GM23338 (cell line): Measurements from ENCODE around the gene XYLT1. TPM values are rescaled to one million over a fixed set of nuclear protein-coding genes. Genes with fewer than 3 reads are reported as not detected.

Experiments
- ATAC-seq: fragments of 200-7000 bp; cut with Tn5 transposase; 3 replicates; pipeline ENCODE4 v1.9.1; 2020
- DNase-seq: peaks from one replicate; pipeline ENCODE4 v3.0.0-alpha.2; 2015; ENCODE audit warnings: low spot score
- H2AFZ ChIP-seq: fragments of 200-600 bp; sonication (generic); 2 replicates; pipeline ENCODE4 v1.8.0; 2016; ENCODE audit warnings: antibody characterized with exemption, mild to moderate bottlenecking, moderate library complexity
- H3F3A ChIP-seq: fragments of 200-600 bp; sonication (generic); replicated peaks from 2 replicates; pipeline ENCODE4 v1.8.0; 2017; ENCODE audit warnings: antibody characterized with exemption, mixed run types, low read depth
- H3K27ac ChIP-seq: fragments of 200-600 bp; sonication (generic); 2 replicates; pipeline ENCODE4 v1.6.1; 2016; ENCODE audit warnings: low read depth
- H3K27me3 ChIP-seq: fragments of 200-600 bp; sonication (generic); 2 replicates; pipeline ENCODE4 v1.8.0; 2016; ENCODE audit warnings: mild to moderate bottlenecking, mixed run types, moderate library complexity; ENCODE audit not compliant: insufficient read depth
- H3K36me3 ChIP-seq: fragments of 200-600 bp; sonication (generic); 2 replicates; pipeline ENCODE4 v1.8.0; 2016; ENCODE audit warnings: mild to moderate bottlenecking; ENCODE audit not compliant: insufficient read depth
- H3K4me1 ChIP-seq: fragments of 200-600 bp; sonication (generic); 2 replicates; pipeline ENCODE4 v1.8.0; 2016; ENCODE audit warnings: mild to moderate bottlenecking, moderate library complexity; ENCODE audit not compliant: insufficient read depth
- H3K4me2 ChIP-seq: fragments of 200-600 bp; sonication (generic); 2 replicates; pipeline ENCODE4 v1.7.1; 2017; ENCODE audit warnings: mixed run types
- H3K4me3 ChIP-seq: fragments of 200-600 bp; sonication (generic); 2 replicates; pipeline ENCODE4 v1.6.1; 2016; ENCODE audit warnings: mixed run types
- H3K79me2 ChIP-seq: fragments of 200-600 bp; sonication (generic); replicated peaks from 2 replicates; pipeline ENCODE4 v1.8.0; 2017; ENCODE audit warnings: mild to moderate bottlenecking; ENCODE audit not compliant: insufficient read depth
- H3K9me2 ChIP-seq: fragments of 200-600 bp; sonication (generic); 2 replicates; pipeline ENCODE4 v1.8.0; 2017; ENCODE audit not compliant: insufficient read depth
- H4K20me1 ChIP-seq: fragments of 200-600 bp; sonication (generic); replicated peaks from 2 replicates; pipeline ENCODE4 v1.8.0; 2017; ENCODE audit warnings: mild to moderate bottlenecking; ENCODE audit not compliant: insufficient read depth
- H3K27ac Mint-ChIP-seq: 2 replicates; pipeline ENCODE4 v1.8.0; 2020; ENCODE audit warnings: inconsistent platforms, mild to moderate bottlenecking, moderate library complexity, mixed read lengths
- H3K27me3 Mint-ChIP-seq: 3 replicates; pipeline ENCODE4 v1.8.0; 2022; ENCODE audit warnings: low read depth, mild to moderate bottlenecking, moderate library complexity, mixed read lengths, inconsistent platforms; ENCODE audit not compliant: insufficient read depth, poor library complexity
- H3K36me3 Mint-ChIP-seq: 3 replicates; pipeline ENCODE4 v1.8.0; 2021; ENCODE audit warnings: low read depth, mild to moderate bottlenecking, inconsistent platforms, moderate library complexity, mixed read lengths
- H3K4me1 Mint-ChIP-seq: 3 replicates; pipeline ENCODE4 v1.8.0; 2020; ENCODE audit warnings: mild to moderate bottlenecking, inconsistent platforms, mixed read lengths
- H3K4me3 Mint-ChIP-seq: 3 replicates; pipeline ENCODE4 v1.8.0; 2021; ENCODE audit warnings: moderate library complexity, mild to moderate bottlenecking, inconsistent platforms, mixed read lengths
- H3K9me3 Mint-ChIP-seq: 3 replicates; pipeline ENCODE4 v1.8.0; 2020; ENCODE audit warnings: moderate library complexity, mild to moderate bottlenecking, inconsistent platforms, mixed read lengths
- CREB1 ChIP-seq: fragments of 250-450 bp; sonication (Bioruptor Pico); IDR thresholded peaks from 2 replicates; pipeline ENCODE4 v1.5.0; 2020; ENCODE audit warnings: low read depth, mild to moderate bottlenecking, moderate library complexity
- EZH2 ChIP-seq: fragments of 200-600 bp; sonication (generic); IDR thresholded peaks from one replicate; pipeline ENCODE4 v1.8.0; 2017; ENCODE audit warnings: antibody characterized with exemption, mild to moderate bottlenecking, low read depth; ENCODE audit not compliant: unreplicated experiment
- EZH2phosphoT487 ChIP-seq: fragments of 200-600 bp; sonication (generic); IDR thresholded peaks from one replicate; pipeline ENCODE4 v1.8.1; 2018; ENCODE audit warnings: antibody characterized with exemption; ENCODE audit not compliant: unreplicated experiment
- JUNB ChIP-seq: IDR thresholded peaks from one replicate; pipeline ENCODE4 v1.6.1; 2016; ENCODE audit warnings: antibody characterized with exemption; ENCODE audit not compliant: unreplicated experiment
- NANOG ChIP-seq: IDR thresholded peaks from 2 replicates; pipeline ENCODE4 v1.6.1; 2016; ENCODE audit warnings: antibody characterized with exemption, borderline replicate concordance
- POLR2AphosphoS5 ChIP-seq: IDR thresholded peaks from 2 replicates; pipeline ENCODE4 v1.6.1; 2016; ENCODE audit warnings: antibody characterized with exemption, low read depth
- STAT1 ChIP-seq: IDR thresholded peaks from one replicate; pipeline ENCODE4 v1.6.1; 2016; ENCODE audit warnings: antibody characterized with exemption; ENCODE audit not compliant: unreplicated experiment
- ZNF114 ChIP-seq: fragments of 250-450 bp; sonication (Bioruptor Pico); IDR thresholded peaks from 2 replicates; pipeline ENCODE4 v1.5.0; 2020; ENCODE audit warnings: mild to moderate bottlenecking, moderate library complexity
- ZNF331 ChIP-seq: fragments of 250-450 bp; sonication (Bioruptor Pico); IDR thresholded peaks from 2 replicates; pipeline ENCODE4 v1.5.0; 2020; ENCODE audit warnings: low read depth, mild to moderate bottlenecking, moderate library complexity
- polyA plus RNA-seq: library from polyadenylated mRNA; unstranded; fragments of >200 nt; fragmentation: Nextera tagmentation; extraction: Ambion mirVana; gene quantifications from 2 replicates; pipeline ENCODE4 v1.2.1, GENCODE V29; 2016
- total RNA-seq: library from RNA; depleted of rRNA; stranded (reverse); fragments of >200 nt; shearing (Covaris generic); gene quantifications from 2 replicates; pipeline ENCODE4 v1.2.3, GENCODE V29; 2014
- TF ChIP-seq, protein P1 (sequence below), 2 experiments: fragments of 200-600 bp in 1 of 2; sonication (generic) in 1 of 2; conservative IDR thresholded peaks; 2 replicates each; pipeline versions ENCODE4 v1.5.1 to v1.6.1; 2016 to 2017; ENCODE audit warnings: antibody characterized with exemption in 2 of 2, low read depth in 2 of 2, mild to moderate bottlenecking in 2 of 2, moderate library complexity in 1 of 2
- TF ChIP-seq, protein P2 (sequence below): IDR thresholded peaks from 2 replicates; pipeline ENCODE4 v1.6.1; 2016; ENCODE audit warnings: antibody characterized with exemption
- TF ChIP-seq, protein P3 (sequence below): IDR thresholded peaks from one replicate; pipeline ENCODE4 v1.6.1; 2018; ENCODE audit warnings: antibody characterized with exemption; ENCODE audit not compliant: unreplicated experiment

The XYLT1 gene
- total and polyA plus RNA-seq, 2 experiments from 2014 or later = 3.5 to 24.7 TPM

DNA sequence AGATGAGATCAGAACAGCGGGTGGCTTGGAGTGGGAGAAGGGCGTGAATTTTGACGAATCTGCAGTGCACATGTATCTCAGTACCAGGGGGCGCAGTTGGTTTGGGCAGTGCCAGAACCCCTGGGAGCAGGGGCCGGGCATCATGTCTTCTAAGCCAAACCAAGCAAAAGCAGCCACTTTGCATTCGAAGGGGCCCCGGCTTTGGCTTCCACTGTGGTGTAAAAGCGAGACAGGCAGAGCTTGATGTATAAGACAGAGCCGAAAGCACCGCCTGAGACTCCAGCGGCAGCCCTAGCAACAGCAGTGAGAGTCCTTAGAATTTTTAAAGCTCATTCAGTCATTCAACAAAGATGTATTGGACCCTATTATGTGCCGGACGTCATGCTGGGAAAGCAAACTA is 3.8 kb upstream of the XYLT1 start:
- H3K4me3 Mint-ChIP-seq = no peak overlapping the region
- no peak overlapping the region for H3K27ac ChIP-seq

GRCh38 chr16:17474037-17474436 is 3.3 kb upstream of the XYLT1 start:
- no peak overlapping the region for H3K4me3 ChIP-seq
- no peak overlapping the region for H3K27ac ChIP-seq
- DNase-seq = no peak
- Mint-ChIP-seq H3K4me3 (no peak overlapping the region), H3K4me1 (peaks cover 29% of the 10 kb centered on the region), H3K27me3 (peaks cover 18% of the 10 kb centered on the region), H3K27ac (no peak overlapping the region), H3K36me3 (peaks cover 4% of the 10 kb centered on the region; the same call in 1 of the 3 replicates), H3K9me3 (no peaks in the 10 kb centered on the region; the same call in 2 of the 3 replicates)
- peaks cover 6% of the 10 kb centered on the region; the same call in 1 of the 2 replicates for H4K20me1 ChIP-seq
- peaks cover 8% of the 10 kb centered on the region; the same call in 1 of the 2 replicates for H3F3A ChIP-seq
- no peaks in the 10 kb centered on the region for H3K9me2 ChIP-seq
- H3K4me1 ChIP-seq = peaks cover 15% of the 10 kb centered on the region
- no peaks in the 10 kb centered on the region for H3K36me3 ChIP-seq
- ATAC-seq = no peak
- H3K79me2 ChIP-seq = peaks cover 11% of the 10 kb centered on the region
- H3K4me2 ChIP-seq = no peak overlapping the region
- peak overlapping the region; percentile 52; the same call in 1 of the 2 replicates for H2AFZ ChIP-seq
- peaks cover 19% of the 10 kb centered on the region for H3K27me3 ChIP-seq
- TF ChIP-seq NANOG (no peak), ZNF331 (CRISPR knock-in tag) (no peak), STAT1 (no peak), EZH2 (no peak), ZNF114 (CRISPR knock-in tag) (no peak)
- TF ChIP-seq, protein P1, sequence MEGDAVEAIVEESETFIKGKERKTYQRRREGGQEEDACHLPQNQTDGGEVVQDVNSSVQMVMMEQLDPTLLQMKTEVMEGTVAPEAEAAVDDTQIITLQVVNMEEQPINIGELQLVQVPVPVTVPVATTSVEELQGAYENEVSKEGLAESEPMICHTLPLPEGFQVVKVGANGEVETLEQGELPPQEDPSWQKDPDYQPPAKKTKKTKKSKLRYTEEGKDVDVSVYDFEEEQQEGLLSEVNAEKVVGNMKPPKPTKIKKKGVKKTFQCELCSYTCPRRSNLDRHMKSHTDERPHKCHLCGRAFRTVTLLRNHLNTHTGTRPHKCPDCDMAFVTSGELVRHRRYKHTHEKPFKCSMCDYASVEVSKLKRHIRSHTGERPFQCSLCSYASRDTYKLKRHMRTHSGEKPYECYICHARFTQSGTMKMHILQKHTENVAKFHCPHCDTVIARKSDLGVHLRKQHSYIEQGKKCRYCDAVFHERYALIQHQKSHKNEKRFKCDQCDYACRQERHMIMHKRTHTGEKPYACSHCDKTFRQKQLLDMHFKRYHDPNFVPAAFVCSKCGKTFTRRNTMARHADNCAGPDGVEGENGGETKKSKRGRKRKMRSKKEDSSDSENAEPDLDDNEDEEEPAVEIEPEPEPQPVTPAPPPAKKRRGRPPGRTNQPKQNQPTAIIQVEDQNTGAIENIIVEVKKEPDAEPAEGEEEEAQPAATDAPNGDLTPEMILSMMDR (conservative IDR thresholded peaks at IDR 0.05; ENCODE audit: low read depth in 2 of 2) = no peak
- TF ChIP-seq, protein P2, sequence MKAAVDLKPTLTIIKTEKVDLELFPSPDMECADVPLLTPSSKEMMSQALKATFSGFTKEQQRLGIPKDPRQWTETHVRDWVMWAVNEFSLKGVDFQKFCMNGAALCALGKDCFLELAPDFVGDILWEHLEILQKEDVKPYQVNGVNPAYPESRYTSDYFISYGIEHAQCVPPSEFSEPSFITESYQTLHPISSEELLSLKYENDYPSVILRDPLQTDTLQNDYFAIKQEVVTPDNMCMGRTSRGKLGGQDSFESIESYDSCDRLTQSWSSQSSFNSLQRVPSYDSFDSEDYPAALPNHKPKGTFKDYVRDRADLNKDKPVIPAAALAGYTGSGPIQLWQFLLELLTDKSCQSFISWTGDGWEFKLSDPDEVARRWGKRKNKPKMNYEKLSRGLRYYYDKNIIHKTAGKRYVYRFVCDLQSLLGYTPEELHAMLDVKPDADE = no peak

More for the DNA sequence above, 3.8 kb upstream of the XYLT1 start:
- ATAC-seq = no peak
- H3K9me3 Mint-ChIP-seq = no peaks in the 10 kb centered on the region; the same call in 2 of the 3 replicates
- H3K27me3 ChIP-seq = peaks cover 14% of the 10 kb centered on the region
- peaks cover 2% of the 10 kb centered on the region; the same call in 1 of the 3 replicates for H3K36me3 Mint-ChIP-seq
- no peaks in the 10 kb centered on the region for H3K36me3 ChIP-seq
- H2AFZ ChIP-seq = peak overlapping the region; percentile 52; the same call in 1 of the 2 replicates
- H3K79me2 ChIP-seq = peaks cover 6% of the 10 kb centered on the region
- H3K27ac Mint-ChIP-seq = no peak overlapping the region
- H3K4me1 ChIP-seq = peaks cover 10% of the 10 kb centered on the region
- TF ChIP-seq, protein P3, sequence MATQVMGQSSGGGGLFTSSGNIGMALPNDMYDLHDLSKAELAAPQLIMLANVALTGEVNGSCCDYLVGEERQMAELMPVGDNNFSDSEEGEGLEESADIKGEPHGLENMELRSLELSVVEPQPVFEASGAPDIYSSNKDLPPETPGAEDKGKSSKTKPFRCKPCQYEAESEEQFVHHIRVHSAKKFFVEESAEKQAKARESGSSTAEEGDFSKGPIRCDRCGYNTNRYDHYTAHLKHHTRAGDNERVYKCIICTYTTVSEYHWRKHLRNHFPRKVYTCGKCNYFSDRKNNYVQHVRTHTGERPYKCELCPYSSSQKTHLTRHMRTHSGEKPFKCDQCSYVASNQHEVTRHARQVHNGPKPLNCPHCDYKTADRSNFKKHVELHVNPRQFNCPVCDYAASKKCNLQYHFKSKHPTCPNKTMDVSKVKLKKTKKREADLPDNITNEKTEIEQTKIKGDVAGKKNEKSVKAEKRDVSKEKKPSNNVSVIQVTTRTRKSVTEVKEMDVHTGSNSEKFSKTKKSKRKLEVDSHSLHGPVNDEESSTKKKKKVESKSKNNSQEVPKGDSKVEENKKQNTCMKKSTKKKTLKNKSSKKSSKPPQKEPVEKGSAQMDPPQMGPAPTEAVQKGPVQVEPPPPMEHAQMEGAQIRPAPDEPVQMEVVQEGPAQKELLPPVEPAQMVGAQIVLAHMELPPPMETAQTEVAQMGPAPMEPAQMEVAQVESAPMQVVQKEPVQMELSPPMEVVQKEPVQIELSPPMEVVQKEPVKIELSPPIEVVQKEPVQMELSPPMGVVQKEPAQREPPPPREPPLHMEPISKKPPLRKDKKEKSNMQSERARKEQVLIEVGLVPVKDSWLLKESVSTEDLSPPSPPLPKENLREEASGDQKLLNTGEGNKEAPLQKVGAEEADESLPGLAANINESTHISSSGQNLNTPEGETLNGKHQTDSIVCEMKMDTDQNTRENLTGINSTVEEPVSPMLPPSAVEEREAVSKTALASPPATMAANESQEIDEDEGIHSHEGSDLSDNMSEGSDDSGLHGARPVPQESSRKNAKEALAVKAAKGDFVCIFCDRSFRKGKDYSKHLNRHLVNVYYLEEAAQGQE = no peak
- TF ChIP-seq ZNF331 (CRISPR knock-in tag) = no peak
- TF ChIP-seq POLR2AphosphoS5 = no peak
- no peak for TF ChIP-seq EZH2
- no peak for TF ChIP-seq JUNB
- no peak for TF ChIP-seq EZH2phosphoT487
- TF ChIP-seq, protein P1 (conservative IDR thresholded peaks at IDR 0.05; ENCODE audit: low read depth in 2 of 2) = no peak
- no peak for TF ChIP-seq CREB1 (CRISPR knock-in tag)
- no peak overlapping the region for H3K4me2 ChIP-seq
- no peaks in the 10 kb centered on the region for H3K9me2 ChIP-seq
- peaks cover 15% of the 10 kb centered on the region for H3K27me3 Mint-ChIP-seq
- no peak for DNase-seq
- H3F3A ChIP-seq = peaks cover 8% of the 10 kb centered on the region; the same call in 1 of the 2 replicates
- peaks cover 24% of the 10 kb centered on the region for H3K4me1 Mint-ChIP-seq
- no peak overlapping the region for H3K4me3 ChIP-seq
- peaks cover under 1% of the 10 kb centered on the region; the same call in 1 of the 2 replicates for H4K20me1 ChIP-seq
